CD4-positive, CD25-positive, alpha-beta regulatory T cell (primary cell): Measurements from ENCODE around the gene LMNB1. TPM values are rescaled to one million over a fixed set of nuclear protein-coding genes. Genes with fewer than 3 reads are reported as not detected.

Source experiments
- ATAC-seq, 2 donors: fragments of 150-1000 bp; cut with Tn5 transposase; one replicate each; pipeline ENCODE4 v1.10.0; 2021; ENCODE audit warnings: low read depth in 2 of 2, moderate number of reproducible peaks in 2 of 2, moderate library complexity in 1 of 2
- DNase-seq, 3 donors: peaks; one replicate each; pipeline versions ENCODE4 v3.0.0 to v3.0.0-alpha.2; 2012 to 2022; ENCODE audit warnings: mixed read lengths in 1 of 3
- H3K27ac ChIP-seq: one replicate; pipeline ENCODE4 v1.7.0; 2013; ENCODE audit warnings: mild to moderate bottlenecking, low read length; ENCODE audit not compliant: insufficient read depth, poor library complexity, severe bottlenecking
- H3K27me3 ChIP-seq: one replicate; pipeline ENCODE4 v1.7.0; 2013; ENCODE audit warnings: low read length; ENCODE audit not compliant: control insufficient read depth, insufficient read depth
- H3K36me3 ChIP-seq: one replicate; pipeline ENCODE4 v1.7.0; 2013; ENCODE audit warnings: mild to moderate bottlenecking, low read length, moderate library complexity; ENCODE audit not compliant: control insufficient read depth, insufficient read depth
- H3K4me1 ChIP-seq: 2 replicates; pipeline ENCODE4 v1.7.0; 2013; ENCODE audit warnings: mild to moderate bottlenecking, low read length; ENCODE audit not compliant: insufficient read depth, control insufficient read depth, poor library complexity, severe bottlenecking
- H3K4me3 ChIP-seq: one replicate; pipeline ENCODE4 v1.7.0; 2013; ENCODE audit warnings: low read depth, mild to moderate bottlenecking, low read length, moderate library complexity
- H3K9me3 ChIP-seq, 2 experiments: 1 replicate in 1 of 2; 2 replicates in 1 of 2; pipeline ENCODE4 v1.7.0; 2013; ENCODE audit warnings: low read length in 2 of 2, mild to moderate bottlenecking in 1 of 2, moderate library complexity in 1 of 2; ENCODE audit not compliant: control insufficient read depth in 2 of 2
- H3K27ac Mint-ChIP-seq, 3 donors: one replicate each; pipeline ENCODE4 v1.8.0; 2020 to 2022; ENCODE audit warnings: mild to moderate bottlenecking in 3 of 3, mixed read lengths in 3 of 3, moderate library complexity in 2 of 3
- H3K27me3 Mint-ChIP-seq: one replicate; pipeline ENCODE4 v1.8.0; 2022; ENCODE audit warnings: mild to moderate bottlenecking, mixed read lengths
- H3K36me3 Mint-ChIP-seq: one replicate; pipeline ENCODE4 v1.8.0; 2020; ENCODE audit warnings: mixed read lengths
- H3K4me1 Mint-ChIP-seq, 4 donors: one replicate each; pipeline ENCODE4 v1.8.0; 2020 to 2022; ENCODE audit warnings: mixed read lengths in 4 of 4, mild to moderate bottlenecking in 1 of 4
- H3K4me3 Mint-ChIP-seq, 4 donors: one replicate each; pipeline ENCODE4 v1.8.0; 2020 to 2022; ENCODE audit warnings: mild to moderate bottlenecking in 4 of 4, mixed read lengths in 4 of 4, moderate library complexity in 3 of 4
- H3K9me3 Mint-ChIP-seq, 7 donors: one replicate each; pipeline ENCODE4 v1.8.0; 2020 to 2022; ENCODE audit warnings: mixed read lengths in 7 of 7, mild to moderate bottlenecking in 3 of 7, moderate library complexity in 2 of 7
- polyA plus RNA-seq, 4 donors: library from polyadenylated mRNA; unstranded; fragments of 300-500 nt; fragmentation: Illumina TruSeq; gene quantifications; one replicate each; pipeline ENCODE4 v1.2.3, GENCODE V29; 2021
- total RNA-seq: library from RNA; stranded (reverse); gene quantifications from one replicate; pipeline ENCODE4 v1.2.3, GENCODE V29; 2022

The LMNB1 gene
- total and polyA plus RNA-seq, 5 donors from 2014 or later, result 11.5 to 52.5 (median 19.4) TPM

DNA sequence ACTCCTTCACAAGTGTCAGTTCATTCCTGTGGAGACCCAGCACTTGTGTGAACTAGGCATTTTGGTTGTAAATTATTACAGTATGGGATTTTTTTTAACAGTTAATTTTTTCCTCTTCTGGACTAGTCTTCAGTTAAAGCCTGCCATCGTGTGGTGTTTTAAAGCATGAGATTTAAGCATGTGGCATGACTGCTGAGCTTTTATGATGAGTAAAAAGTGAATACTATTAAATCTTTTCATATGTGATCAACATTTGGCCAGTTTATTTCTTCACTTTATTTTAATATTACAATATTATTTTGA is 25.0 kb downstream of the LMNB1 start:
- Histone ChIP-seq H3K27ac (no peak overlapping the region), H3K4me1 (peaks cover 32% of the 10 kb centered on the region), H3K4me3 (peak overlapping the region; percentile 10), H3K27me3 (no peaks in the 10 kb centered on the region), H3K36me3 (peaks cover 16% of the 10 kb centered on the region), H3K9me3 (no peaks in the 10 kb centered on the region)
- no peaks in the 10 kb centered on the region for H3K27me3 Mint-ChIP-seq
- H3K27ac Mint-ChIP-seq, result peak overlapping the region in 2 of 3 donors; percentile 11 to 40
- peaks cover 18% of the 10 kb centered on the region for H3K36me3 Mint-ChIP-seq
- no peaks in the 10 kb centered on the region for H3K9me3 Mint-ChIP-seq
- DNase-seq (peak in 2 of 3 donors; percentile 52 to 63), ATAC-seq (peak; percentile 53 to 57)
- H3K4me3 Mint-ChIP-seq, result peak overlapping the region in 1 of 4 donors; percentile 31
- H3K4me1 Mint-ChIP-seq, result peaks cover 28 to 53% (median 40%) of the 10 kb centered on the region in 4 donors

DNA sequence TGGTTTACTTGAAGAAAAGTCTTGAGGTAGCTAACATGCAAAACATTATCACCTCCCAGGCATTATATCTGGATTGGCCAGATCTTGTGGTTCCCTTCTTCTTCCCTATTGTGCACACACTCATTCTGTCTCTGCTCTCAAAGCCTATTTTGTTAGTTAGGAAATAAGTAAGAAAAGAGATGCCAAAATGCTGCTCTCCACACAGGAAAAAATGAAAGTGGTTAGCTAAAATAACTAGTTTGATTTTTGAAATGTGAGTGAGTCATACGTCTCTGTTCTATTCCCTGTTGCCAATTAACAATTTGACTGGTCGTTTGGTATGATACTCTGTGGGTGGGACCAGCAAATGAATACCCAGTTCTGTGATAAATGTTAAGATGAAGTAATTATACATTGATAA is 28.1 kb downstream of the LMNB1 start:
- Mint-ChIP-seq H3K27ac (peak overlapping the region in 1 of 3 donors; percentile 30), H3K9me3 (peaks cover 0 to 1% (median 0%) of the 10 kb centered on the region in 7 donors), H3K36me3 (peaks cover 19% of the 10 kb centered on the region), H3K4me1 (peaks cover 17 to 43% (median 32%) of the 10 kb centered on the region in 4 donors), H3K27me3 (no peaks in the 10 kb centered on the region), H3K4me3 (peak overlapping the region in 2 of 4 donors; percentile 16 to 21)
- ATAC-seq (no peak), DNase-seq (no peak)
- Histone ChIP-seq H3K36me3 (peaks cover 18% of the 10 kb centered on the region), H3K4me1 (peaks cover 30% of the 10 kb centered on the region), H3K27ac (no peak overlapping the region), H3K27me3 (no peaks in the 10 kb centered on the region), H3K4me3 (no peak overlapping the region), H3K9me3 (no peaks in the 10 kb centered on the region)

GRCh38 chr5:126808521-126808988 is 31.6 kb downstream of the LMNB1 start:
- Histone ChIP-seq H3K27ac (peak overlapping the region; percentile 1), H3K4me1 (peaks cover 43% of the 10 kb centered on the region), H3K9me3 (no peaks in the 10 kb centered on the region), H3K4me3 (no peak overlapping the region), H3K27me3 (no peaks in the 10 kb centered on the region), H3K36me3 (peaks cover 22% of the 10 kb centered on the region)
- Mint-ChIP-seq H3K4me3 (no peak overlapping the region), H3K4me1 (peaks cover 22 to 54% (median 37%) of the 10 kb centered on the region in 4 donors), H3K27ac (peak overlapping the region; percentile 33 to 99 (median 98)), H3K9me3 (peaks cover 0 to 1% (median 0%) of the 10 kb centered on the region in 7 donors), H3K36me3 (peaks cover 22% of the 10 kb centered on the region), H3K27me3 (no peaks in the 10 kb centered on the region)
- DNase-seq (peak in 2 of 3 donors; percentile 45), ATAC-seq (no peak)

- H3K4me1 ChIP-seq, result peaks cover 35% of the 10 kb centered on the region
- Mint-ChIP-seq H3K36me3 (peaks cover 22% of the 10 kb centered on the region), H3K27me3 (no peaks in the 10 kb centered on the region), H3K9me3 (peaks cover 0 to 1% (median 0%) of the 10 kb centered on the region in 7 donors), H3K27ac (peak overlapping the region; percentile 92 to 99 (median 98)), H3K4me1 (peaks cover 18 to 58% (median 35%) of the 10 kb centered on the region in 4 donors), H3K4me3 (peak overlapping the region in 1 of 4 donors; percentile 14)
- ATAC-seq (no peak), DNase-seq (peak in 2 of 3 donors; percentile 15 to 19)
- peaks cover 24% of the 10 kb centered on the region for H3K36me3 ChIP-seq
- no peak overlapping the region for H3K4me3 ChIP-seq
- peak overlapping the region; percentile 92 for H3K27ac ChIP-seq
- no peaks in the 10 kb centered on the region for H3K27me3 ChIP-seq
- no peaks in the 10 kb centered on the region for H3K9me3 ChIP-seq
These were observed 33.0 kb downstream of the LMNB1 start for GRCh38 chr5:126809916-126810315.

DNA sequence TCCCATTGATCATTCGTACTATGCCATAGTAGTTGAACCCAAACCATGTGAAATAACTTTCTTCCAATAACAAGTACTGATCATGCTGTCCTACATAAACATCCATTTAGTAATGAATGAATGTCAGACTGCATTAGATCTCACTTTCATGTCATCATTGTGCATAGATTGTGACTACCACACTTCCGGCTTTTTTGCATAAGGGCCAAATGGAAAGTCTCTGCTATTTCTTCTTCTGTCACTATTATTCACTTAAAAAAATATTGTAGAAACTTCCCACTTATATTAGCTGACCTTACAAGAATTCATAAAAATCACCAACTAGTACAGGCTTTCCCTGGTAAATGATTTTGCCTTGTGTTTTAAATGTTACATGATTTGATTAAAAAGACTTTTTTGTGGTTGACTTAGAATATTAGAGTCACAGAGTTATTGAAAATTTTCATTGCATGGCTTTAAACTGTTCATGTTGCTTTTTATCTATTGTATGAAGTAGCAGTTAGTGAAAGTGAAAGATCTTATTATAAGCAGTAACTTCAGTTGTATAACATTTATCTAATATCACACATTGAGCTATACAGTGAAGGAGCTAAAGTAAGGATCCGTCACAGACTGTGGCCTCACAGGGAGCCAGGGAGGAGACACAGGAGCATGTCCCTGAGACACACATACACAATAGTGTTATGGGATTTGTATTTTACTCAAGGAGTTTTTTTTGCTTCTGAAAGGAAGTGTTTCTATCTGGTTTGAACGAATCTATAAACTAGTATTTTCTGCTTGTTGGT is 33.9 kb downstream of the LMNB1 start:
- Histone ChIP-seq H3K4me1 (peaks cover 39% of the 10 kb centered on the region), H3K27me3 (no peaks in the 10 kb centered on the region), H3K27ac (peak overlapping the region; percentile 92)

GRCh38 chr5:126811515-126812198 is 34.7 kb downstream of the LMNB1 start:
- Histone ChIP-seq H3K4me1 (peaks cover 39% of the 10 kb centered on the region), H3K9me3 (no peaks in the 10 kb centered on the region), H3K4me3 (peak overlapping the region; percentile 72), H3K27me3 (no peaks in the 10 kb centered on the region), H3K27ac (peak overlapping the region; percentile 92), H3K36me3 (peaks cover 11% of the 10 kb centered on the region)
- Mint-ChIP-seq H3K36me3 (peaks cover 14% of the 10 kb centered on the region), H3K4me3 (peak overlapping the region; percentile 14 to 68 (median 58)), H3K27ac (peak overlapping the region; percentile 96 to 99 (median 98)), H3K4me1 (peaks cover 19 to 59% (median 38%) of the 10 kb centered on the region in 4 donors), H3K9me3 (peaks cover 0 to 1% (median 0%) of the 10 kb centered on the region in 7 donors), H3K27me3 (no peaks in the 10 kb centered on the region)
- ATAC-seq, result peak; percentile 89 to 90
- DNase-seq, result peak; percentile 24 to 86 (median 80)

More for the DNA sequence above, 33.9 kb downstream of the LMNB1 start:
- DNase-seq, result peak in 2 of 3 donors; percentile 18 to 32
- Histone ChIP-seq H3K4me3 (peak overlapping the region; percentile 72), H3K36me3 (peaks cover 19% of the 10 kb centered on the region), H3K9me3 (no peaks in the 10 kb centered on the region)
- no peaks in the 10 kb centered on the region for H3K27me3 Mint-ChIP-seq
- H3K27ac Mint-ChIP-seq, result peak overlapping the region; percentile 96 to 99 (median 98)
- H3K4me3 Mint-ChIP-seq, result peak overlapping the region; percentile 14 to 68 (median 58)
- no peak for ATAC-seq
- H3K9me3 Mint-ChIP-seq, result peaks cover 0 to 1% (median 0%) of the 10 kb centered on the region in 7 donors
- peaks cover 16% of the 10 kb centered on the region for H3K36me3 Mint-ChIP-seq
- H3K4me1 Mint-ChIP-seq, result peaks cover 17 to 55% (median 34%) of the 10 kb centered on the region in 4 donors

DNA sequence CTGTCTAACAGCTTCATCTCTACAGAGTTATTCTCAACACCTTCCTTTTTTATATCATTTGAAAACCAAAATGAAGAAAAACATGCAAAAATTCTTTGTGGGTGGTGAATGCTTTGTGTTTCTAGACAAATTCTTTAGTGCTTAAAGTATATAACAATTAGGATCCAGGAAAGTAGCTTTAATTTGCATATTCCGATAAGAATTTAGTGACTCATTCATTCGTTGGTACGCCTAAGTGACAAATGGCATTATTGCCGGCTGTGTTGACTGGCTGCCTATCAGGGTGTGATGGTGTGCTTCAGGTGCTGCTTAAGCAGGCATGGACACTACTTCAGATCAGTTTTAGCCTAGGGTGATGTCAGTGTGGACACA is 35.2 kb downstream of the LMNB1 start:
- peaks cover 0 to 1% (median 0%) of the 10 kb centered on the region in 7 donors for H3K9me3 Mint-ChIP-seq
- peak overlapping the region; percentile 72 for H3K4me3 ChIP-seq
- ATAC-seq, result no peak

More for the DNA sequence above, 35.2 kb downstream of the LMNB1 start:
- peak overlapping the region; percentile 92 for H3K27ac ChIP-seq
- Mint-ChIP-seq H3K4me3 (peak overlapping the region; percentile 14 to 68 (median 58)), H3K36me3 (peaks cover 15% of the 10 kb centered on the region), H3K27ac (peak overlapping the region; percentile 96 to 99 (median 98)), H3K27me3 (no peaks in the 10 kb centered on the region), H3K4me1 (peaks cover 19 to 64% (median 38%) of the 10 kb centered on the region in 4 donors)
- no peaks in the 10 kb centered on the region for H3K9me3 ChIP-seq
- peak in 1 of 3 donors; percentile 35 for DNase-seq
- H3K4me1 ChIP-seq, result peaks cover 39% of the 10 kb centered on the region
- peaks cover 13% of the 10 kb centered on the region for H3K36me3 ChIP-seq
- no peaks in the 10 kb centered on the region for H3K27me3 ChIP-seq
